H1 (cell line): ENCODE results near the gene SEMA4C. TPM values are rescaled to one million over a fixed set of nuclear protein-coding genes. Genes with fewer than 3 reads are reported as not detected.

Experiments used
- ASH2L ChIP-seq: fragments of 200-600, 300-600 bp; sonication (generic); IDR thresholded peaks from one replicate; pipeline ENCODE4 v1.7.1; 2017; ENCODE audit warnings: low read length
- ATF2 ChIP-seq: IDR thresholded peaks from 2 replicates; pipeline ENCODE4 v1.6.1; 2012; ENCODE audit warnings: low read length, inconsistent platforms
- BCL11A ChIP-seq, 2 experiments: IDR thresholded peaks; one replicate each; pipeline ENCODE4 v1.6.1; 2011; ENCODE audit warnings: low read depth in 2 of 2, low read length in 2 of 2, mild to moderate bottlenecking in 2 of 2
- CHD2 ChIP-seq: IDR thresholded peaks from 2 replicates; pipeline ENCODE4 v1.6.1; 2012; ENCODE audit warnings: low read length, improper control_type of control experiment
- E2F6 ChIP-seq: IDR thresholded peaks from 2 replicates; pipeline ENCODE4 v1.6.1; 2012; ENCODE audit warnings: inconsistent platforms
- EGR1 ChIP-seq: IDR thresholded peaks from 2 replicates; pipeline ENCODE4 v1.6.1; 2011; ENCODE audit warnings: low read depth, low read length, borderline replicate concordance
- GABPA ChIP-seq: IDR thresholded peaks from 2 replicates; pipeline ENCODE4 v1.6.1; 2011; ENCODE audit warnings: mild to moderate bottlenecking, low read length, moderate library complexity, borderline replicate concordance; ENCODE audit not compliant: insufficient read depth
- GTF2F1 ChIP-seq: IDR thresholded peaks from 2 replicates; pipeline ENCODE4 v1.6.1; 2012; ENCODE audit warnings: low read depth, low read length, improper control_type of control experiment, borderline replicate concordance
- MAX ChIP-seq: IDR thresholded peaks from 2 replicates; pipeline ENCODE4 v1.6.1; 2012; ENCODE audit warnings: inconsistent platforms
- POLR2AphosphoS5 ChIP-seq: IDR thresholded peaks from 2 replicates; pipeline ENCODE4 v1.6.1; 2011; ENCODE audit warnings: low read depth, low read length
- RBBP5 ChIP-seq: IDR thresholded peaks from 2 replicates; pipeline ENCODE4 v1.7.1; 2012; ENCODE audit warnings: low read depth, mild to moderate bottlenecking, inconsistent platforms, low read length, moderate library complexity, borderline replicate concordance
- SIN3A ChIP-seq, 2 experiments: IDR thresholded peaks in 1 of 2; conservative IDR thresholded peaks in 1 of 2; 2 replicates each; pipeline ENCODE4 v1.6.1; 2011 to 2012; ENCODE audit warnings: low read length in 2 of 2, improper control_type of control experiment in 1 of 2, low read depth in 1 of 2, mild to moderate bottlenecking in 1 of 2
- SP2 ChIP-seq: IDR thresholded peaks from 2 replicates; pipeline ENCODE4 v1.6.1; 2012; ENCODE audit warnings: mild to moderate bottlenecking, low read length, inconsistent platforms
- SP4 ChIP-seq: IDR thresholded peaks from 2 replicates; pipeline ENCODE4 v1.6.1; 2012; ENCODE audit warnings: low read length, inconsistent platforms
- TAF1 ChIP-seq: IDR thresholded peaks from 2 replicates; pipeline ENCODE4 v1.6.1; 2011; ENCODE audit warnings: mild to moderate bottlenecking, low read depth, low read length
- TAF7 ChIP-seq: optimal IDR thresholded peaks from 2 replicates; pipeline ENCODE3; 2011; ENCODE audit warnings: low read depth, mild to moderate bottlenecking, inconsistent platforms, low read length, moderate library complexity, borderline replicate concordance
- TCF12 ChIP-seq: IDR thresholded peaks from 2 replicates; pipeline ENCODE4 v1.6.1; 2011; ENCODE audit warnings: low read depth, mild to moderate bottlenecking, low read length
- YY1 ChIP-seq: IDR thresholded peaks from 2 replicates; pipeline ENCODE4 v1.6.1; 2011; ENCODE audit warnings: low read depth, mild to moderate bottlenecking, low read length
- polyA plus RNA-seq, 7 experiments: library from polyadenylated mRNA; depleted of rRNA in 3 of 7; stranded (reverse) in 5 of 7; unstranded in 2 of 7; fragments of >200 nt in 5 of 7; fragments of 200-250 nt in 2 of 7; gene quantifications; 1 replicate in 5 of 7; 2 replicates in 1 of 7; 4 replicates in 1 of 7; pipeline versions ENCODE4 v1.2.1 to v1.2.3, GENCODE V29; 2011 to 2013; ENCODE audit warnings: missing spikeins in 2 of 7, mixed read lengths in 2 of 7
- total RNA-seq: library from RNA; stranded (reverse); fragmentation: NEBNext Ultra II Directional; extraction: Animal tissue kit (Norgen Biotek cat#: 25700); gene quantifications from 2 replicates; pipeline ENCODE4 v1.2.1, GENCODE V29; 2021

Gene SEMA4C
- total and polyA plus RNA-seq, 2 of the 8 experiments (the other 6 are each of a cell fraction or from before 2014, with no cell fraction given): 47.5 to 67.3 TPM

- TF ChIP-seq SIN3A (conservative IDR thresholded peaks at IDR 0.05 in 1 of 2, IDR thresholded peaks at IDR 0.05 in 1 of 2; ENCODE audit: low read depth in 1 of 2, low read length in 2 of 2) (peak; percentile 51 to 74; a peak in 2 of 4 replicates), EGR1 (peak; percentile 35; the same call in 1 of the 2 replicates), MAX (peak; percentile 72; the same call in 1 of the 2 replicates), RBBP5 (peak; percentile 72; the same call in 1 of the 2 replicates), TAF1 (peak; percentile 40; the same call in 1 of the 2 replicates), TAF7 (no peak), GABPA (peak; percentile 57; the same call in 1 of the 2 replicates), E2F6 (peak; percentile 52; the same call in 1 of the 2 replicates), SP4 (0 out of 2 replicates have a peak, but pooled peaks have one; percentile 46), POLR2AphosphoS5 (peak; percentile 52; the same call in 1 of the 2 replicates), BCL11A (IDR thresholded peaks at IDR 0.05; ENCODE audit: low read depth in 2 of 2, low read length in 2 of 2) (no peak), TCF12 (0 out of 2 replicates have a peak, but pooled peaks have one; percentile 2), ASH2L (peak; percentile 93), YY1 (peak; percentile 65; the same call in 1 of the 2 replicates), ATF2 (no peak), SP2 (no peak), CHD2 (no peak), GTF2F1 (no peak)
Measured at GRCh38 chr2:96832754-96833507, 36.9 kb downstream of the SEMA4C start (continued).
